CD14-positive monocyte (primary cell): ENCODE measurements around the gene UBR2. TPM values are rescaled to one million over a fixed set of nuclear protein-coding genes. Genes with fewer than 3 reads are reported as not detected.

Experiments
- DNase-seq, 3 donors: peaks; one replicate each; pipeline ENCODE4 v3.0.0-alpha.2; 2011 to 2022
- H2AFZ ChIP-seq: 2 replicates; pipeline ENCODE4 v1.6.0; 2012; ENCODE audit warnings: mild to moderate bottlenecking, low read depth, low read length, inconsistent platforms; ENCODE audit not compliant: insufficient read depth, poor library complexity, severe bottlenecking
- H3K27ac ChIP-seq, 2 donors: 1 replicate in 1 of 2; 2 replicates in 1 of 2; pipeline ENCODE4 v1.5.1; 2012 to 2013; ENCODE audit warnings: low read length in 2 of 2, control low read depth in 1 of 2, inconsistent platforms in 1 of 2, low read depth in 1 of 2, mild to moderate bottlenecking in 1 of 2
- H3K27me3 ChIP-seq, 2 donors: one replicate each; pipeline versions ENCODE4 v1.6.0 to v1.6.1; 2011 to 2013; ENCODE audit warnings: low read length in 2 of 2; ENCODE audit not compliant: control insufficient read depth in 2 of 2, insufficient read depth in 2 of 2
- H3K36me3 ChIP-seq, 2 donors: replicated peaks in 1 of 2; 1 replicate in 1 of 2; 2 replicates in 1 of 2; pipeline versions ENCODE4 v1.5.1 to v1.6.1; 2012 to 2013; ENCODE audit warnings: low read length in 2 of 2, control low read depth in 1 of 2, inconsistent platforms in 1 of 2, mild to moderate bottlenecking in 1 of 2; ENCODE audit not compliant: insufficient read depth in 2 of 2, control insufficient read depth in 1 of 2
- H3K4me1 ChIP-seq, 2 donors: 1 replicate in 1 of 2; 2 replicates in 1 of 2; pipeline versions ENCODE4 v1.5.1 to v1.6.1; 2012 to 2013; ENCODE audit warnings: low read length in 2 of 2, control low read depth in 1 of 2, inconsistent platforms in 1 of 2, mild to moderate bottlenecking in 1 of 2, moderate library complexity in 1 of 2; ENCODE audit not compliant: insufficient read depth in 2 of 2, control insufficient read depth in 1 of 2
- H3K4me2 ChIP-seq: replicated peaks from 2 replicates; pipeline ENCODE3; 2012; ENCODE audit warnings: low read length, moderate library complexity, mild to moderate bottlenecking; ENCODE audit not compliant: poor library complexity, severe bottlenecking; ENCODE audit errors: extremely low read depth
- H3K4me3 ChIP-seq, 3 experiments: fragments of 200-600 bp in 1 of 3; sonication (generic) in 1 of 3; replicated peaks in 1 of 3; 1 replicate in 2 of 3; 2 replicates in 1 of 3; pipeline ENCODE4 v1.5.1; 2011 to 2013; ENCODE audit warnings: low read length in 3 of 3, mild to moderate bottlenecking in 3 of 3, control low read depth in 2 of 3, low read depth in 2 of 3, inconsistent platforms in 1 of 3, moderate library complexity in 1 of 3
- H3K79me2 ChIP-seq: 2 replicates; pipeline ENCODE4 v1.6.0; 2012; ENCODE audit warnings: mild to moderate bottlenecking, control low read depth, inconsistent platforms, low read length, moderate library complexity; ENCODE audit not compliant: insufficient read depth
- H3K9ac ChIP-seq: 2 replicates; pipeline ENCODE4 v1.6.0; 2017; ENCODE audit warnings: low read length, mild to moderate bottlenecking; ENCODE audit not compliant: insufficient read depth, poor library complexity, severe bottlenecking
- H3K9me3 ChIP-seq, 2 donors: replicated peaks in 1 of 2; 1 replicate in 1 of 2; 2 replicates in 1 of 2; pipeline versions ENCODE4 v1.5.1 to v1.6.1; 2012 to 2013; ENCODE audit warnings: low read length in 2 of 2, control low read depth in 1 of 2; ENCODE audit not compliant: control insufficient read depth in 1 of 2, insufficient read depth in 1 of 2
- H4K20me1 ChIP-seq: 2 replicates; pipeline ENCODE4 v1.6.0; 2012; ENCODE audit warnings: mild to moderate bottlenecking, low read length, control low read depth, moderate library complexity; ENCODE audit not compliant: insufficient read depth
- H3K27ac Mint-ChIP-seq, 7 donors: one replicate each; pipeline ENCODE4 v1.8.0; 2020; ENCODE audit warnings: mild to moderate bottlenecking in 7 of 7, mixed read lengths in 7 of 7, moderate library complexity in 6 of 7, inconsistent platforms in 2 of 7
- H3K27me3 Mint-ChIP-seq, 3 donors: one replicate each; pipeline ENCODE4 v1.8.0; 2021 to 2022; ENCODE audit warnings: low read depth in 3 of 3, mild to moderate bottlenecking in 3 of 3, mixed read lengths in 3 of 3, moderate library complexity in 3 of 3, inconsistent platforms in 1 of 3
- H3K36me3 Mint-ChIP-seq, 2 donors: one replicate each; pipeline ENCODE4 v1.8.0; 2020; ENCODE audit warnings: mixed read lengths in 2 of 2, inconsistent platforms in 1 of 2, mild to moderate bottlenecking in 1 of 2
- H3K4me1 Mint-ChIP-seq: one replicate; pipeline ENCODE4 v1.8.0; 2020; ENCODE audit warnings: mild to moderate bottlenecking, mixed read lengths
- H3K4me3 Mint-ChIP-seq, 2 donors: one replicate each; pipeline ENCODE4 v1.8.0; 2020; ENCODE audit warnings: mild to moderate bottlenecking in 2 of 2, mixed read lengths in 2 of 2, moderate library complexity in 1 of 2
- H3K9me3 Mint-ChIP-seq, 7 donors: one replicate each; pipeline ENCODE4 v1.8.0; 2020 to 2022; ENCODE audit warnings: mixed read lengths in 7 of 7, mild to moderate bottlenecking in 6 of 7, moderate library complexity in 6 of 7, inconsistent platforms in 2 of 7
- CTCF ChIP-seq: fragments of 200-600 bp; IDR thresholded peaks from one replicate; pipeline ENCODE4 v1.8.0; 2022; ENCODE audit warnings: antibody characterized with exemption, mild to moderate bottlenecking
- WGBS: methylation state at CpG from one replicate; pipeline ENCODE4 v1.1.5; 2013; ENCODE audit warnings: missing lambda C conversion rate; ENCODE audit not compliant: insufficient coverage; 5-methylcytosine and 5-hydroxymethylcytosine counted together
- intact Hi-C, 2 donors: fragments of 100-400 bp; cut with micrococcal nuclease; formaldehyde crosslinking; loops; one replicate each; pipeline versions ENCODE4 v1.15.0 to v1.15.1; 2023
- polyA plus RNA-seq, 3 donors: library from polyadenylated mRNA; depleted of rRNA in 1 of 3; unstranded in 2 of 3; stranded (reverse) in 1 of 3; fragments of 300-500 nt in 2 of 3; fragments of >200 nt in 1 of 3; fragmentation: Illumina TruSeq in 2 of 3; gene quantifications; 1 replicate in 2 of 3; 2 replicates in 1 of 3; pipeline ENCODE4 v1.2.3, GENCODE V29; 2012 to 2021

Gene UBR2
- polyA plus RNA-seq, 3 donors: 9.0 to 17.8 (median 12.8) TPM

- Histone ChIP-seq H3K9ac (no peak overlapping the region), H2AFZ (no peak overlapping the region), H3K4me2 (no peak overlapping the region), H3K36me3 (peaks cover 49 to 57% of the 10 kb centered on the region in 2 donors), H3K9me3 (no peaks in the 10 kb centered on the region), H3K27me3 (no peaks in the 10 kb centered on the region), H3K4me1 (no peaks in the 10 kb centered on the region), H3K79me2 (no peaks in the 10 kb centered on the region), H4K20me1 (no peaks in the 10 kb centered on the region), H3K27ac (no peak overlapping the region), H3K4me3 (no peak overlapping the region)
- no CpG with 5 or more reads among the region's 4 CpGs for WGBS
- DNase-seq: no peak
- intact Hi-C loops: loop anchor here in 1 of 2 donors (5.0 kb wide), 1 partner anchor 42 kb away; no protein-coding TSS in a partner anchor
- no peak overlapping the region for H3K27ac Mint-ChIP-seq
- no peak overlapping the region for H3K4me3 Mint-ChIP-seq
- H3K36me3 Mint-ChIP-seq: peaks cover 52 to 53% of the 10 kb centered on the region in 2 donors
- H3K9me3 Mint-ChIP-seq: no peaks in the 10 kb centered on the region
- TF ChIP-seq CTCF: no peak
- H3K4me1 Mint-ChIP-seq: no peaks in the 10 kb centered on the region
- no peaks in the 10 kb centered on the region for H3K27me3 Mint-ChIP-seq
These were observed 130.8 kb downstream of the UBR2 start for GRCh38 chr6:42694586-42694985.

DNA sequence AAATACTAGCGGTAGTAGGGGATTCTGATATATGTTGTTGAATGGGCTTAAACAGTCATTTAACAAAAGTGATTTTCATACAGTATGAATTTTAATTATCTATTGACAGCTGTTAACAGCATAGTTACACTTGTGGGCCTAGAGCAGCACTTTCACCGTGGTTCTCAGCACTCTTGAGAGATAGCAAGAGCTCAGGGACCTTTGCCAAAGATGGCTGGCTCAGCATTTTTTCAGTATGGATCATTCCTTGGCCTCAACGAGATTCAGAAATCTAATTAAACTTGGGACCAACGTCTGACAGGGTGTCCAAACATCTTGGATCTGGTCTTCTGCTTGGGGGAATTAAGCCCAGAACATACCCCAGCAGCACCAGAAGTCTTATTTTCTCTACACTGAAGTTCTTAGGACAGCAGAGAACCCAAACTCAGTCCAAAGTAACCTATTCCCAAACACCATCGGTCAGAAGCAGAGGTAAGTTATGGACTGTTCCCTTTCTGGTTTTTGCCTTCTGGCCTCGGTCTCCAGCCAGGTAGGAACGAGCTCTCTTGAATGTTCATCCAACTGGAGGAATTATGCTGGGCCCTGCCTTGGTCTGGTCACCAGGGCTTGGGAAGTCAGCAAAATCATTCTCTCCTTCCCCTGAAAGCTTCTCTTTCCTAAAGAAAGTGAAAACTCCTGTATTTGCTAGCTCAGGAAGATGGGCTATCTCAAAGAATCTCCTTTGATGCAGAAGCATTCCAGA, 132.9 kb downstream of the UBR2 start:
- Mint-ChIP-seq H3K27me3 (peaks cover 0 to 4% (median 0%) of the 10 kb centered on the region in 3 donors), H3K4me3 (no peak overlapping the region), H3K36me3 (peaks cover 32 to 33% of the 10 kb centered on the region in 2 donors), H3K9me3 (no peaks in the 10 kb centered on the region), H3K4me1 (no peaks in the 10 kb centered on the region), H3K27ac (peak overlapping the region in 1 of 7 donors; percentile 15)
- no peak overlapping the region for H3K4me3 ChIP-seq
- no peaks in the 10 kb centered on the region for H3K27me3 ChIP-seq
- H3K4me2 ChIP-seq: no peak overlapping the region
- H2AFZ ChIP-seq: no peak overlapping the region
- no peaks in the 10 kb centered on the region for H3K79me2 ChIP-seq
- H3K36me3 ChIP-seq: peaks cover 28 to 36% of the 10 kb centered on the region in 2 donors
- H3K27ac ChIP-seq: no peak overlapping the region
- no peaks in the 10 kb centered on the region for H3K9me3 ChIP-seq
- H3K9ac ChIP-seq: no peak overlapping the region
- 77% methylated on average over 5 of the region's 7 CpGs for WGBS
- DNase-seq: no peak
- TF ChIP-seq CTCF: no peak
- H3K4me1 ChIP-seq: no peaks in the 10 kb centered on the region
- H4K20me1 ChIP-seq: no peaks in the 10 kb centered on the region
- intact Hi-C loops: no loop called here
